HG03108 (cell line): ENCODE measurements around the gene HTR5A.

Source experiments
- ATAC-seq: cut with Tn5 transposase; IDR thresholded peaks from one replicate; pipeline ENCODE4 v1.9.1; 2021; ENCODE audit warnings: moderate library complexity; ENCODE audit not compliant: unreplicated experiment

HTR5A gene

GRCh38 chr7:155084969-155085368 lies 14.8 kb downstream of the HTR5A start:
- no peak for ATAC-seq

GRCh38 chr7:155090684-155091083 lies 20.6 kb downstream of the HTR5A start:
- ATAC-seq: no peak

GRCh38 chr7:155093596-155093995 lies 23.5 kb downstream of the HTR5A start:
- ATAC-seq: no peak

- ATAC-seq: no peak
Measured at GRCh38 chr7:155094636-155095135, 24.6 kb downstream of the HTR5A start.

- no peak for ATAC-seq
Measured at GRCh38 chr7:155097338-155097737, 27.2 kb downstream of the HTR5A start.

- no peak for ATAC-seq
Measured at GRCh38 chr7:155103839-155104238, 33.7 kb downstream of the HTR5A start.

GRCh38 chr7:155104913-155105312 lies 34.8 kb downstream of the HTR5A start:
- ATAC-seq: no peak

GRCh38 chr7:155106356-155106755 lies 36.2 kb downstream of the HTR5A start:
- ATAC-seq: no peak

- ATAC-seq: no peak
Measured at GRCh38 chr7:155107126-155107525, 37.0 kb downstream of the HTR5A start.

GRCh38 chr7:155108144-155108901 lies 38.2 kb downstream of the HTR5A start:
- no peak for ATAC-seq

- no peak for ATAC-seq
Measured at GRCh38 chr7:155109121-155109520, 39.0 kb downstream of the HTR5A start.

GRCh38 chr7:155115288-155115687 lies 45.2 kb downstream of the HTR5A start:
- ATAC-seq: no peak

- no peak for ATAC-seq
Measured at GRCh38 chr7:155119801-155120382, 49.8 kb downstream of the HTR5A start.

- no peak for ATAC-seq
Measured at GRCh38 chr7:155120460-155120859, 50.3 kb downstream of the HTR5A start.

GRCh38 chr7:155122831-155123230 lies 52.7 kb downstream of the HTR5A start:
- ATAC-seq: no peak

GRCh38 chr7:155123413-155123812 lies 53.3 kb downstream of the HTR5A start:
- ATAC-seq: no peak

- ATAC-seq: no peak
Measured at GRCh38 chr7:155124706-155125105, 54.6 kb downstream of the HTR5A start.

- no peak for ATAC-seq
Measured at GRCh38 chr7:155129186-155129585, 59.1 kb downstream of the HTR5A start.

- no peak for ATAC-seq
Measured at GRCh38 chr7:155129789-155130188, 59.7 kb downstream of the HTR5A start.

- ATAC-seq: no peak
Measured at GRCh38 chr7:155130493-155130892, 60.4 kb downstream of the HTR5A start.

GRCh38 chr7:155131090-155131489 lies 61.0 kb downstream of the HTR5A start:
- no peak for ATAC-seq

GRCh38 chr7:155132431-155132830 lies 62.3 kb downstream of the HTR5A start:
- no peak for ATAC-seq
